Thyroid gland (tissue), 4 donors: ENCODE data around the gene DENND1A.

ENCODE experiments used
- CTCF ChIP-seq, 6 experiments: fragments of 200-600 bp in 3 of 6; fragments of 450-650 bp in 3 of 6; sonication (generic) in 3 of 6; IDR thresholded peaks; one replicate each; pipeline ENCODE4 v1.5.1; 2016 to 2019; ENCODE audit warnings: antibody characterized with exemption in 6 of 6, mild to moderate bottlenecking in 2 of 6, inconsistent platforms in 1 of 6, moderate library complexity in 1 of 6
- POLR2A ChIP-seq, 2 donors: fragments of 450-650 bp; IDR thresholded peaks; one replicate each; pipeline ENCODE4 v1.6.1; 2017; ENCODE audit warnings: antibody characterized with exemption in 2 of 2, mild to moderate bottlenecking in 2 of 2, moderate library complexity in 1 of 2

- TF ChIP-seq POLR2A (IDR thresholded peaks at IDR 0.05) (no peak), CTCF (IDR thresholded peaks at IDR 0.05) (no peak)
Observed at GRCh38 chr9:123820139-123820538, 109.8 kb downstream of the DENND1A start.
